MM.1S (cell line): Measurements from ENCODE around the gene POLR1H.

Experiments used
- DNase-seq: peaks from one replicate; pipeline ENCODE4 v3.0.0-alpha.2; 2015
- H2AFZ ChIP-seq: fragments of 300-600 bp; sonication (generic); 2 replicates; pipeline ENCODE4 v1.6.0; 2016; ENCODE audit warnings: antibody characterized with exemption, low read length
- H3F3A ChIP-seq: fragments of 300-600 bp; sonication (generic); 2 replicates; pipeline ENCODE4 v1.6.1; 2016; ENCODE audit warnings: mild to moderate bottlenecking, antibody characterized with exemption, low read length, moderate library complexity, mixed read lengths; ENCODE audit not compliant: insufficient read depth
- H3K27ac ChIP-seq: fragments of 300-600 bp; sonication (generic); 2 replicates; pipeline ENCODE4 v1.5.1; 2016; ENCODE audit warnings: mild to moderate bottlenecking, low read length
- H3K27me3 ChIP-seq: fragments of 300-600 bp; sonication (generic); replicated peaks from 2 replicates; pipeline ENCODE4 v1.6.0; 2016; ENCODE audit warnings: low read length; ENCODE audit not compliant: insufficient read depth
- H3K36me3 ChIP-seq: fragments of 300-600 bp; sonication (generic); replicated peaks from 2 replicates; pipeline ENCODE4 v1.6.1; 2016; ENCODE audit warnings: mild to moderate bottlenecking, low read length, mixed read lengths; ENCODE audit not compliant: insufficient read depth
- H3K4me1 ChIP-seq: fragments of 300-600 bp; sonication (generic); 2 replicates; pipeline ENCODE4 v1.6.1; 2016; ENCODE audit warnings: low read length, mixed read lengths
- H3K4me2 ChIP-seq: fragments of 300-600 bp; sonication (generic); 2 replicates; pipeline ENCODE4 v1.6.0; 2016; ENCODE audit warnings: low read depth, low read length
- H3K4me3 ChIP-seq: fragments of 300-600 bp; sonication (generic); 2 replicates; pipeline ENCODE4 v1.5.1; 2016; ENCODE audit warnings: low read length, mixed read lengths
- H3K79me2 ChIP-seq: fragments of 300-600 bp; sonication (generic); 2 replicates; pipeline ENCODE4 v1.6.1; 2016; ENCODE audit warnings: mixed run types, low read length, mixed read lengths
- H3K9ac ChIP-seq: fragments of 300-600 bp; sonication (generic); 2 replicates; pipeline ENCODE4 v1.6.1; 2016; ENCODE audit warnings: low read length, mixed read lengths
- H3K9me2 ChIP-seq: fragments of 300-600 bp; sonication (generic); replicated peaks from 2 replicates; pipeline ENCODE4 v1.6.1; 2016; ENCODE audit warnings: mild to moderate bottlenecking, low read length, mixed read lengths; ENCODE audit not compliant: insufficient read depth
- H3K9me3 ChIP-seq: fragments of 300-600 bp; sonication (generic); replicated peaks from 2 replicates; pipeline ENCODE4 v1.6.1; 2016; ENCODE audit warnings: mild to moderate bottlenecking, low read length, mixed read lengths; ENCODE audit not compliant: insufficient read depth
- H4K20me1 ChIP-seq: fragments of 300-600 bp; sonication (generic); 2 replicates; pipeline ENCODE4 v1.6.1; 2016; ENCODE audit warnings: mild to moderate bottlenecking, low read length, moderate library complexity, mixed read lengths; ENCODE audit not compliant: insufficient read depth
- CTCF ChIP-seq: fragments of 300-600 bp; sonication (generic); IDR thresholded peaks from 2 replicates; pipeline ENCODE4 v1.5.1; 2016; ENCODE audit warnings: antibody characterized with exemption, low read length, mixed read lengths
- EZH2 ChIP-seq: fragments of 300-600 bp; sonication (generic); optimal IDR thresholded peaks from 2 replicates; pipeline ENCODE3; 2017; ENCODE audit warnings: low read depth, mild to moderate bottlenecking, antibody characterized with exemption, low read length, mixed read lengths
- EZH2phosphoT487 ChIP-seq: fragments of 300-600 bp; sonication (generic); IDR thresholded peaks from 2 replicates; pipeline ENCODE4 v1.6.1; 2018; ENCODE audit warnings: antibody characterized with exemption, low read length

POLR1H gene

GRCh38 chr6:30104661-30105060 lies 43.6 kb downstream of the POLR1H start:
- Histone ChIP-seq H3K27me3 (peaks cover 20% of the 10 kb centered on the region), H3K9ac (no peak overlapping the region), H2AFZ (no peak overlapping the region), H3K4me1 (peaks cover 15% of the 10 kb centered on the region), H3K9me2 (no peaks in the 10 kb centered on the region), H3K4me2 (no peak overlapping the region), H3K36me3 (no peaks in the 10 kb centered on the region), H3F3A (peaks cover 15% of the 10 kb centered on the region), H3K9me3 (no peaks in the 10 kb centered on the region), H3K79me2 (no peaks in the 10 kb centered on the region), H3K4me3 (no peak overlapping the region), H3K27ac (no peak overlapping the region), H4K20me1 (no peaks in the 10 kb centered on the region)
- no peak for DNase-seq
- TF ChIP-seq EZH2 (no peak), CTCF (no peak), EZH2phosphoT487 (no peak)

- TF ChIP-seq EZH2 (no peak), CTCF (no peak), EZH2phosphoT487 (no peak)
- DNase-seq: no peak
- Histone ChIP-seq H4K20me1 (no peaks in the 10 kb centered on the region), H3K9ac (no peak overlapping the region), H2AFZ (no peak overlapping the region), H3K4me1 (peaks cover 13% of the 10 kb centered on the region), H3K36me3 (no peaks in the 10 kb centered on the region), H3K79me2 (no peaks in the 10 kb centered on the region), H3F3A (peaks cover 9% of the 10 kb centered on the region; the same call in 1 of the 2 replicates), H3K9me3 (no peaks in the 10 kb centered on the region), H3K4me3 (no peak overlapping the region), H3K9me2 (no peaks in the 10 kb centered on the region), H3K4me2 (no peak overlapping the region), H3K27me3 (no peaks in the 10 kb centered on the region), H3K27ac (no peak overlapping the region)
These were observed 50.3 kb downstream of the POLR1H start for GRCh38 chr6:30111266-30111856.

GRCh38 chr6:30112402-30112994 lies 51.4 kb downstream of the POLR1H start:
- H3F3A ChIP-seq: peaks cover 9% of the 10 kb centered on the region; the same call in 1 of the 2 replicates
- no peaks in the 10 kb centered on the region for H3K9me2 ChIP-seq
- no peak for DNase-seq
- H3K4me3 ChIP-seq: no peak overlapping the region
- H3K9me3 ChIP-seq: no peaks in the 10 kb centered on the region
- no peak overlapping the region for H3K9ac ChIP-seq
- H2AFZ ChIP-seq: no peak overlapping the region
- TF ChIP-seq CTCF: no peak
- TF ChIP-seq EZH2phosphoT487: no peak
- no peak for TF ChIP-seq EZH2
- no peaks in the 10 kb centered on the region for H3K27me3 ChIP-seq
- no peak overlapping the region for H3K4me2 ChIP-seq
- no peaks in the 10 kb centered on the region for H3K36me3 ChIP-seq
- peaks cover 13% of the 10 kb centered on the region for H3K4me1 ChIP-seq
- H4K20me1 ChIP-seq: no peaks in the 10 kb centered on the region
- H3K27ac ChIP-seq: no peak overlapping the region
- no peaks in the 10 kb centered on the region for H3K79me2 ChIP-seq
